Adrenal gland (tissue), 12 donors: ENCODE measurements around the gene ERICH4. TPM values are rescaled to one million over a fixed set of nuclear protein-coding genes. Genes with fewer than 3 reads are reported as not detected.

Experiments used
- DNase-seq, 7 donors: peaks; one replicate each; pipeline ENCODE4 v3.0.0-alpha.2; 2019 to 2020
- H3K27ac ChIP-seq, 5 donors: fragments of 200-600 bp; sonication (generic) in 4 of 5; 1 replicate in 3 of 5; 2 replicates in 2 of 5; pipeline versions ENCODE4 v1.5.1 to v1.8.0; 2016 to 2020; ENCODE audit warnings: mild to moderate bottlenecking in 1 of 5
- H3K27me3 ChIP-seq: fragments of 200-600 bp; 2 replicates; pipeline ENCODE4 v1.8.0; 2021
- H3K36me3 ChIP-seq, 2 donors: fragments of 200-600 bp; replicated peaks in 1 of 2; 1 replicate in 1 of 2; 2 replicates in 1 of 2; pipeline versions ENCODE4 v1.5.1 to v1.8.0; 2018 to 2022
- H3K4me1 ChIP-seq, 2 donors: fragments of 200-600 bp; replicated peaks in 1 of 2; 1 replicate in 1 of 2; 2 replicates in 1 of 2; pipeline versions ENCODE4 v1.5.1 to v1.8.0; 2018 to 2021
- H3K4me3 ChIP-seq, 4 donors: fragments of 200-600 bp; sonication (generic) in 3 of 4; one replicate each; pipeline ENCODE4 v1.5.1; 2016 to 2018
- H3K9me3 ChIP-seq, 3 donors: fragments of 200-600 bp; sonication (generic) in 1 of 3; replicated peaks in 1 of 3; 1 replicate in 2 of 3; 2 replicates in 1 of 3; pipeline versions ENCODE4 v1.5.1 to v1.8.0; 2016 to 2021
- CTCF ChIP-seq, 6 experiments: fragments of 450-650 bp in 4 of 6; fragments of 200-600 bp in 2 of 6; sonication (generic) in 1 of 6; IDR thresholded peaks; 1 replicate in 5 of 6; 2 replicates in 1 of 6; pipeline versions ENCODE4 v1.5.1 to v1.8.0; 2016 to 2021; ENCODE audit warnings: antibody characterized with exemption in 6 of 6, mild to moderate bottlenecking in 2 of 6, moderate library complexity in 1 of 6
- POLR2A ChIP-seq, 2 donors: fragments of 450-650 bp; IDR thresholded peaks; one replicate each; pipeline ENCODE4 v1.6.1; 2017; ENCODE audit warnings: antibody characterized with exemption in 2 of 2, mild to moderate bottlenecking in 2 of 2, moderate library complexity in 1 of 2
- WGBS, 4 donors: extraction: QIAGEN DNeasy Blood & Tissue Kit in 2 of 4; methylation state at CpG; one replicate each; pipeline versions ENCODE4 v1.1.5 to v1.1.7; 2013 to 2017; 5-methylcytosine and 5-hydroxymethylcytosine counted together
- intact Hi-C, 2 donors: fragments of 100-400 bp; cut with DNase I; formaldehyde crosslinking; loops; one replicate each; pipeline versions ENCODE4 v1.14.1 to v1.15.0; 2022 to 2023
- polyA plus RNA-seq, 3 donors: library from polyadenylated mRNA; stranded (reverse); fragments of 200-250 nt in 2 of 3; fragments of 350-450 nt in 1 of 3; fragmentation: Illumina TruSeq in 1 of 3; extraction: RNeasy Lipid Tissue Mini Kit (QIAGEN cat#74804) in 1 of 3; gene quantifications; one replicate each; pipeline ENCODE4 v1.2.3, GENCODE V29; 2013 to 2014
- total RNA-seq, 9 donors: library from RNA; depleted of rRNA in 4 of 9; stranded (reverse); fragments of >200 nt in 4 of 9; fragments of 120-200 nt in 1 of 9; fragmentation: NEBNext Ultra II Directional in 1 of 9; extraction: Animal tissue kit (Norgen Biotek cat#: 25700) in 1 of 9; gene quantifications; one replicate each; pipeline versions ENCODE4 v1.1.0 to v1.2.4, GENCODE V29; 2013 to 2023
- donor health status: healthy with polysubstance abuse.
- donor health status: Bipolar disorder and iron deficiency.
- donor health status: DM: yes; HTN: yes; CAD: no.
- donor health status: DM: no; HTN: no; CAD: no.
- donor health status: DM: no; HTN: no; CAD: no.
- donor health status: DM: yes; HTN: yes; CAD: no.

ERICH4 gene
- total and polyA plus RNA-seq, 12 donors: 0.10 TPM; not detected in 11

- DNase-seq: no peak
- Histone ChIP-seq H3K27ac (no peak overlapping the region), H3K4me1 (peaks cover 11 to 13% of the 10 kb centered on the region in 2 donors), H3K4me3 (no peak overlapping the region), H3K36me3 (peaks cover 0 to 69% of the 10 kb centered on the region in 2 donors), H3K9me3 (no peaks in the 10 kb centered on the region), H3K27me3 (no peaks in the 10 kb centered on the region)
- intact Hi-C loops: loop anchor here in 1 of 2 donors (10.0 kb wide), 1 partner anchor 48 kb away; the partner anchor contains the start of gene TMEM91
- 92 to 94% (median 93%) methylated on average over 3 to 12 of the region's 12 CpGs for WGBS, 4 donors
- TF ChIP-seq CTCF (IDR thresholded peaks at IDR 0.05): no peak
- TF ChIP-seq POLR2A (IDR thresholded peaks at IDR 0.05): no peak
These were observed 20.0 kb upstream of the ERICH4 start for GRCh38 chr19:41422955-41423354.

- no peaks in the 10 kb centered on the region for H3K9me3 ChIP-seq
- 77 to 86% (median 83%) methylated on average over 13 to 21 of the region's 21 CpGs for WGBS, 4 donors
- no peak overlapping the region for H3K4me3 ChIP-seq
- H3K27ac ChIP-seq: no peak overlapping the region
- H3K27me3 ChIP-seq: no peaks in the 10 kb centered on the region
- peaks cover 0 to 53% of the 10 kb centered on the region in 2 donors for H3K36me3 ChIP-seq
- intact Hi-C loops: loop anchor here in 1 of 2 donors (5.0 to 10.0 kb wide), 2 partner anchors 32 to 50 kb away; partner anchors contain the start of gene TMEM91
- DNase-seq: no peak
- TF ChIP-seq POLR2A (IDR thresholded peaks at IDR 0.05): no peak
- no peak for TF ChIP-seq CTCF (IDR thresholded peaks at IDR 0.05)
- H3K4me1 ChIP-seq: peaks cover 15 to 21% of the 10 kb centered on the region in 2 donors
These were observed 18.4 kb upstream of the ERICH4 start for GRCh38 chr19:41424335-41425173.

- Histone ChIP-seq H3K4me3 (no peak overlapping the region), H3K27ac (no peak overlapping the region), H3K36me3 (peaks cover 0 to 44% of the 10 kb centered on the region in 2 donors), H3K4me1 (peaks cover 15 to 21% of the 10 kb centered on the region in 2 donors), H3K27me3 (no peaks in the 10 kb centered on the region), H3K9me3 (no peaks in the 10 kb centered on the region)
- no peak for DNase-seq
- intact Hi-C loops: loop anchor here in 1 of 2 donors (5.0 to 10.0 kb wide), 2 partner anchors 33 to 51 kb away; partner anchors contain the start of gene TMEM91
- WGBS, 4 donors: 90 to 94% (median 93%) methylated on average over 12 to 28 of the region's 28 CpGs
- TF ChIP-seq CTCF (IDR thresholded peaks at IDR 0.05) (no peak), POLR2A (IDR thresholded peaks at IDR 0.05) (no peak)
These were observed 17.5 kb upstream of the ERICH4 start for GRCh38 chr19:41425174-41426115.
